ENCODE data around the gene NTSR1. TPM values are rescaled to one million over a fixed set of nuclear protein-coding genes. Genes with fewer than 3 reads are reported as not detected.
A peak's percentile ranks its signal among the peaks of the same experiment; 100 is the strongest.

Gene NTSR1
- total and polyA plus RNA-seq, 3 donors from 2014 or later: 0.41 to 1.3 (median 0.81) TPM

- TF ChIP-seq POLR2A (IDR thresholded peaks at IDR 0.05) (no peak), CTCF (IDR thresholded peaks at IDR 0.05) (no peak)
- DNase-seq: no peak
- H3K27me3 ChIP-seq: no peaks in the 10 kb centered on the region
- H3K36me3 ChIP-seq (ENCODE audit: low read depth, missing control alignments): no peaks in the 10 kb centered on the region
- peaks cover 19% of the 10 kb centered on the region for H3K4me1 ChIP-seq
- WGBS, 2 donors: 96% methylated on average over 12 of the region's 12 CpGs
- H3K4me3 ChIP-seq: no peak overlapping the region
- intact Hi-C loops (cut with DNase I; ENCODE audit: low total_unique reads): loop anchor here (10.0 kb wide), 2 partner anchors 120 to 150 kb away; partner anchors contain the start of gene COL9A3
- no peaks in the 10 kb centered on the region for H3K9me3 ChIP-seq
- no peak overlapping the region for H3K27ac ChIP-seq
Measured at GRCh38 chr20:62665153-62665754, 43.4 kb upstream of the NTSR1 start.

- TF ChIP-seq POLR2A (IDR thresholded peaks at IDR 0.05) (no peak), CTCF (IDR thresholded peaks at IDR 0.05) (no peak)
- H3K27ac ChIP-seq: no peak overlapping the region
- H3K4me1 ChIP-seq: peaks cover 19% of the 10 kb centered on the region
- no peaks in the 10 kb centered on the region for H3K36me3 ChIP-seq (ENCODE audit: low read depth, missing control alignments)
- WGBS, 2 donors: 75 to 80% methylated on average over 11 to 29 of the region's 33 CpGs
- H3K4me3 ChIP-seq: no peak overlapping the region
- no peaks in the 10 kb centered on the region for H3K27me3 ChIP-seq
- intact Hi-C loops (cut with DNase I; ENCODE audit: low total_unique reads): loop anchor here (10.0 kb wide), 2 partner anchors 119 to 149 kb away; partner anchors contain the start of gene COL9A3
- DNase-seq: no peak
- no peaks in the 10 kb centered on the region for H3K9me3 ChIP-seq
Measured at GRCh38 chr20:62665826-62666735, 42.6 kb upstream of the NTSR1 start.

GRCh38 chr20:62666736-62667529, 41.7 kb upstream of the NTSR1 start:
- DNase-seq: peak; percentile 92
- Histone ChIP-seq H3K9me3 (no peaks in the 10 kb centered on the region), H3K36me3 (ENCODE audit: low read depth, missing control alignments) (no peaks in the 10 kb centered on the region), H3K27ac (no peak overlapping the region), H3K4me1 (peaks cover 19% of the 10 kb centered on the region), H3K4me3 (no peak overlapping the region), H3K27me3 (no peaks in the 10 kb centered on the region)
- no peak for TF ChIP-seq CTCF (IDR thresholded peaks at IDR 0.05)
- TF ChIP-seq POLR2A (IDR thresholded peaks at IDR 0.05): no peak
- WGBS, 2 donors: 55 to 65% methylated on average over 20 to 27 of the region's 27 CpGs
- intact Hi-C loops (cut with DNase I; ENCODE audit: low total_unique reads): loop anchor here (10.0 kb wide), 2 partner anchors 118 to 148 kb away; partner anchors contain the start of gene COL9A3

GRCh38 chr20:62667530-62668440, 40.9 kb upstream of the NTSR1 start:
- WGBS, 2 donors: 75 to 78% methylated on average over 15 to 30 of the region's 30 CpGs
- no peak overlapping the region for H3K27ac ChIP-seq
- intact Hi-C loops (cut with DNase I; ENCODE audit: low total_unique reads): loop anchor here (10.0 kb wide), 2 partner anchors 117 to 147 kb away; partner anchors contain the start of gene COL9A3
- no peaks in the 10 kb centered on the region for H3K36me3 ChIP-seq (ENCODE audit: low read depth, missing control alignments)
- DNase-seq: no peak
- no peaks in the 10 kb centered on the region for H3K27me3 ChIP-seq
- H3K4me3 ChIP-seq: no peak overlapping the region
- TF ChIP-seq POLR2A (IDR thresholded peaks at IDR 0.05) (no peak), CTCF (IDR thresholded peaks at IDR 0.05) (no peak)
- H3K4me1 ChIP-seq: peaks cover 19% of the 10 kb centered on the region
- no peaks in the 10 kb centered on the region for H3K9me3 ChIP-seq

Data from testis (tissue), 3 donors.